ENCODE results near the gene ODF2L.
"Not testable (repeated sequence)": the region's sequence is repeated elsewhere in the genome, so short reads cannot be mapped to it uniquely, and the experiment has no call there.

ODF2L gene

GRCh38 chr1:86381223-86381622 is 14.9 kb downstream of the ODF2L start:
- DNase-seq = no peak

DNA sequence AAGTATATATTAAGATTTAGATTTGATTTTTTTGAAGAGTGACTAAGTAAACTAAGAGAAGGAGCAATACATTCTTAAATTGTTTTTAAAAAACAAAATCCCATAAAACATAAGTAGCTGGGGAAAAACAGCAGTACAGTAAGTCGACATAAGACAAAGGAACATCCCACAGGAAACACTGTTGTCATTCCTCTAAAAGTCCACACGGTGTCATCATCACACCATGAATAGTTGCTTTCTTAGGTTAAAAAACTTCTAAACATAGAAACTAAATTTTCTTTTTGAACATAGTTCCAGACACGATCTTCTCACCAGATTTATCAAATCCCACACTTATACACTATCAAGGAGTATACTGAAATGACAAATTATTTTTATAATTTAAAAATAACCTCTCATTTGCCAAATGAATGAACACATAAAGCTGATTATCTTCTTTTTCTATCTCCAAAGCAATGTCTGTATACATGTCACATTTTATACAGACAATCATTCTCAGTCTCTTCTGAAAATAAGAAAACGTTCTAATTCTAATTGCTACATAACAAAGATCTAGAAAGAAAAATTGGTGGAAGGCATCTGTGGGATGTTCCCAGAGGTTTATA is 15.8 kb downstream of the ODF2L start:
- peak; percentile 8 to 58 for DNase-seq

DNA sequence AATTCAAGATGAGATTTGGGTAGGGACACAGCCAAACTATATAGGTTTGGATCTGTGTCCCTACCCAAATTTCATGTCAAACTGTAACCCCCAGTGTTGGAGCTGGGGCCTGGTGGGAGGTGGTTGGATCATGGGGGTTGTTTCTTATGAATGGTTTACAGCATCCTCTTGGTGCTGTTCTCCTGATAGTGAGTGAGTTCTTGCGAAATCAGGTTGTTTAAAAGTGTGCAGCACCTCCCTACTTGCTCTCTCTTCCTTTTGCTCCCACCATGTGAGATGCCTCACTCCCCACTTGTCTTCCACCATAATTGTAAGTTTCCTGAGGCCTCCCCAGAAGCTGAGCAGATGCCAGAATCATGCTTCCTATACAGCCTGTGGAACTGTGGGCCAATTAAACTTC is 17.3 kb downstream of the ODF2L start:
- no peak for DNase-seq

- no peak for DNase-seq
Observed at GRCh38 chr1:86377341-86377740, 18.8 kb downstream of the ODF2L start.

- DNase-seq = no peak
Observed at GRCh38 chr1:86375688-86376087, 20.4 kb downstream of the ODF2L start.

DNA sequence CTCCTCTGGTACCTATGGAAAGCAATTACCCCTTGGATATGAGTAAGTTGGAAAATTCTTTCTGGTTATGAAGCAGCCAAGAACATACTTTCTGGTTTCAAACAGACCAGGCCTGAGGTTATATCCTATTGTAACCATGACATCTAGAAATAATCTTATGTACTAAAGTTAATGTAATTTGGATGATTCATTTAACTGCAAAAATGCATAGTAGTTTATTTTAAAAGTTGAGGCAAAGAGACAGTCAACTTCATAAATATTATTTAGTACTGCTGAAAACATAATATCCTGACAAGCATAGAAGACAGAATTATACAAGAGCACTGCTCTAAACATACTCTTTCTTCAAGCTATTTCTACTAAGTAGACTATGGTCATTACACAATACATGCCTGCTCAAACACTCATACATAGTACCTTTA is 25.5 kb downstream of the ODF2L start:
- no peak for DNase-seq

GRCh38 chr1:86365896-86366295 is 30.2 kb downstream of the ODF2L start:
- DNase-seq = no peak

DNA sequence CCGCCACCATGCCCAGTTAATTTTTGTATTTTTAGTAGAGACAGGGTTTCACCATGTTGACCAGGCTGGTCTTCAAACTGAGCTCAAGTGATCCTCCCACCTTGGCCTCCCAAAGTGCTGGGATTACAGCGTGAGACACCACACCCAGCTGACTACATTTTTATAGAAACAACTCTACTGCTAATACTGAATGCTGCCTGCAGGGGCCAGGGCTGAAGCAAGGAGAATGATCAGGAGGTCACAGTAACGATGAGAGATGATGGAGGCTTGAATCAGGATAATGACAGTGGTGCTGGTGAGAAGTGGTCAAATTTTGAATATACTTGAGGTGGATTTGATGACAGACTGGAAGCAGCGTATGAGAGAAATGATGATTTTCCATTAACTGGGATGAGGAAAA is 33.3 kb downstream of the ODF2L start:
- DNase-seq = no peak

GRCh38 chr1:86357796-86358195 is 38.3 kb downstream of the ODF2L start:
- DNase-seq = no peak

- no peak for DNase-seq
Observed at GRCh38 chr1:86356247-86356646, 39.9 kb downstream of the ODF2L start.

DNA sequence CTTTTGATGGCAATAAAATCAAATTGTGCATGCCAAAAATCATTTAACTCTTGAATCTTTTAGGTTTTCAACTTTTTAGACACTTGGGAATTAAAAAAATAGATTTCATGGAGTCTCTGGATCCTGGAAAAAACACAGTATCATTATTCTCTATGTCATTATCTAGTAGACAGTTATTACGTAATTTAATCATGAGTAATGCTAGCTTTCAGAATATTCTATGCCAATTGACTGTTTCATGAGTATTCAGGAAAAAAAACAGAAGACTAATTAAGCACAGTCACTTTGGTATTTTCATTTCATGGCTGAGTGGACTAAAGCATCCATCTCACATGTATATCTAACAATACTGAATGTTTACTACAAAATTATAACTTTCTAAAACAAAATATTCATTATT is 44.0 kb downstream of the ODF2L start:
- DNase-seq = no peak

DNA sequence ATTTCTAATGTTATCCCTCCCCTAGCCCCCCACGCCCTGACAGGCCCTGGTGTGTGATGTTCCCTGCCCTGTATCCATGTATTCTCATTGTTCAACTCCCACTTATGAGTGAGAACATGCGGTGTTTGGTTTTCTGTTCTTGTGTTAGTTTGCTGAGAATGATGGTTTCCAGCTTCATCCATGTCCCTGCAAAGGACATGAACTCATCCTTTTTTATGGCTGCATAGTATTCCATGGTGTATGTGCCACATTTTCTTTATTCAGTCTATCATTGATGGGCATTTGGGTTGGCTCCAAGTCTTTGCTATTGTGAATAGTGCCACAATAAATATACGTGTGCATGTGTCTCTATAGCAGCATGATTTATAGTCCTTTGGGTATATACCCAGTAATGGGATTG is 45.9 kb downstream of the ODF2L start:
- not testable (repeated sequence) for DNase-seq

DNA sequence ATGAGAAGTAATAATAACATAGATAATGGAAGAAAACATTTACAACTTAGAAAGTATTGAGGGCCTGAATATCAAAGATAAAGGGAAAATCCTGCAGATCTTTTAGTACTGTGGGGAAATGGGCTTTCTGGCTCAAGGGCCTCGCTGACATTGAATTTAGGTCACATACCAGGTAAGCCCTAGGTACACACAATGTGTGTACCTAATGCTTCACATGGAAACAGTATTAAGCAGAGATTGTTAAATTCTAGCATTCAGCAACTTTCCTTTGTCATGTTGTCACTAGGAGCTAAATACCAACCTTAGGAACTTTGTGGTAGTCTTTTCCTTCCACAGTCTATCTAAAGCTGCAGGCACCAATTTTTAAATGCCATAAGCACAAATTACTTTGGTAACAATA is 49.7 kb downstream of the ODF2L start:
- no peak for DNase-seq

GRCh38 chr1:86345042-86345441 is 51.1 kb downstream of the ODF2L start:
- DNase-seq = no peak

GRCh38 chr1:86339906-86340305 is 56.2 kb downstream of the ODF2L start:
- no peak for DNase-seq

DNA sequence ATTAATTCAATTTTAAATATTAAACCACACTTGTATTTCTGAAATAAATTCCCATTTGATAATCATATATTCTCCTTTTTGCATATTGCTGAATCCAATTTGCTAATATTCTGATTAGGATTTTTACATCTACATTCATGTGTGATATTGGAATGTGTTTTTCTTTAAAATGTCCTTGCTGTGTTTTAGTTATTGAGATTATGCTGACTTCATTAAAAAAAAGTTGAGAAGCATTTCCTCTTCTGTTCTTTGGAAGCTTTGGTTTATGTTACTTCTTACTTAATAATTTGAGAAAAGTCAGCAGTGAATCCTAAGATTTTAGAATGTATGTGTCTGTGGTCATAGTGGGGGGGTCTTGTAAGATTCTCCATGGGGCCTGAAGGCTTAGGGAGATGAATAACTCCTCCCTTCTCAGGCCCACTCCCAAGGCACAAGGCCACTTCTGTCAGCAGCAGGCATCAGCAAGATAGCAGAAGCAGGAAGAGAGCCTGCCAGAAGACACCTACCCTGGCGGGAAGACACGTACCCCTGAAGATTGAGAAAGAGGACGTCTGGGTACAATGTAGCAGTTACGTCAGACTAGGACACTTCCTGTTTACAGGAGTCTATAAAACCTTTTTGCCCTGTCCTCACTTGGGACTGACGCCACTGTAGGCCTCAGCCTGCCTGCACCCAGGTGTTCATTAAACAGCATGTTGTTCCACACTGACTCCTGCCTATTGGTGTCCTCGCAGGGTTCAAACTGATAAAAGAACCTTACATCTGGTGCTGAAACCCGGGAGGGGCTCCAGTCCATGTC is 56.9 kb downstream of the ODF2L start:
- no peak for DNase-seq

DNA sequence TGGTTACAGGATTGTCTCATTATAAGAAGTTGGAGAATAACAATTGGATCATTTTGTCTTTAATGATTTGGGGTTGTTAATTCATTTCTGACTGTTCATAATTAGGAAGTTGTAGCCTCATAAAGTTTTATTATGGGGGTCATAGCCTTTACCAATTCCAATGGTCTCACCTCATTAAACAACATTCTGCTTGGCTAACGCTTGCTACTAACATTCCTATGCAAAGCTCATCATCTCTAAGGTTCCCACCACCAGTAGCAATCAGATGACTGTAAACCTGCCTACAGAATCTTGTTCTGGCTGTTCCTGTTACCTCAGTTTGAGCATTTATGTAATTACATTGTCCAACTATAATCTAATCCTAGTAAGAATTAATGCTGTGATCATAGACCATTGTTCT is 60.2 kb downstream of the ODF2L start:
- DNase-seq = no peak

- no peak for DNase-seq
Observed at GRCh38 chr1:86325264-86325663, 70.9 kb downstream of the ODF2L start.

- DNase-seq = no peak
Observed at GRCh38 chr1:86324130-86324822, 71.8 kb downstream of the ODF2L start.

DNA sequence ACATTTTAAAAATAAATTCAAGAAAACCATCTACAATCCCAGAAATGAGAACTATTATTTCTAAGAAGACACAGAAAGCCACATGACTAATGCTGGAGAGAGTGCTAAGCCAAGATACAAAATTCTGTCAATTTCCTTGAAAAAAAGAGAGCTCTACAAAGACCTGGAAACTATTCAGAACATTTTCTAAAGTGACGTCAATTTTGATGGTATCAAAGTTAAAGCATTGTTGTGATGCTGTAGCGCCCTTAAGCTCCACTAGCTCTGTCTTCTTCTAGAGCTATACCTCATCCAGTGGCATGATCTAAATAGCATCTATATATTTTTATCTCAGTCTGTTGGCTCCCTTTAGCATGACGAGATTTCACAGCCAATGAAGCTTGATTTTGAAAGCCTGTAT is 73.9 kb downstream of the ODF2L start:
- DNase-seq = no peak

DNA sequence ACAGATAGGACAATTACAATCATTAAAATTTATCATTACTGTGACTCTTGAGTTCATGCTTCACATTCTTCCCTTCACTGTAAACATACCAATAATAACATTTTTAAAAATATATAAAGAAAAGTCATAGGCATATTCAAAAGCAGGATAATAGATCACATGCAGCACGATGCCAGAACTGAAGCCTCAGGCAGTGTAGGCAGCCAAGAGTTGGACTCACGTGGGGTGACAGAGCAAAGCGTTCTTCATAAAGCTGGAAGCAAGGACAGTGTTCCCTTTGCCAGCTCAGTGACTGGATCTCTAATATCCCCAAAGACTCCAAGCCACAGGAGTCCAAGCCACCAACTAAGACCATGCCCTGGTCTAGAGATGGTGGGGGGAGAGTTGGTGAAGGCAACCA is 77.7 kb downstream of the ODF2L start:
- no peak for DNase-seq

DNA sequence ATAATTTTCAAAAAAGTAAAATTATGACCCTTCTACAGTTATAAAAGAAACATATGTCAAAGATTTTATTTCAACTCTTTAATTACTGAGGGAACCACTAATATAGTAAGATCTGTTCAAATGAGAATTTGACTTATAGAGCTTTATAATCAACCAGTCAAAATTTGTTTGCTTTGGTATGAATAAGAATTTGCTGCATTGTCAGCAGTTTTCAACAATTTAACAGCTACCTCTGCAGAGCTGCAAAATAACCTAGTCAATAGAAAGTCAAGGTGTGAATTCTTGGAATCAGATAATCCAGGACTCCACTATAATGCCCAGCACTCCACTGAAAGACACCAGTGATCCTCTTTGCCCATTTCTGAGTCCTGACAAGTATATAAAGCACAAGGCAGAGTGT is 78.2 kb downstream of the ODF2L start:
- DNase-seq = no peak

- DNase-seq = no peak
Observed at GRCh38 chr1:86305731-86306130, 90.4 kb downstream of the ODF2L start.

DNA sequence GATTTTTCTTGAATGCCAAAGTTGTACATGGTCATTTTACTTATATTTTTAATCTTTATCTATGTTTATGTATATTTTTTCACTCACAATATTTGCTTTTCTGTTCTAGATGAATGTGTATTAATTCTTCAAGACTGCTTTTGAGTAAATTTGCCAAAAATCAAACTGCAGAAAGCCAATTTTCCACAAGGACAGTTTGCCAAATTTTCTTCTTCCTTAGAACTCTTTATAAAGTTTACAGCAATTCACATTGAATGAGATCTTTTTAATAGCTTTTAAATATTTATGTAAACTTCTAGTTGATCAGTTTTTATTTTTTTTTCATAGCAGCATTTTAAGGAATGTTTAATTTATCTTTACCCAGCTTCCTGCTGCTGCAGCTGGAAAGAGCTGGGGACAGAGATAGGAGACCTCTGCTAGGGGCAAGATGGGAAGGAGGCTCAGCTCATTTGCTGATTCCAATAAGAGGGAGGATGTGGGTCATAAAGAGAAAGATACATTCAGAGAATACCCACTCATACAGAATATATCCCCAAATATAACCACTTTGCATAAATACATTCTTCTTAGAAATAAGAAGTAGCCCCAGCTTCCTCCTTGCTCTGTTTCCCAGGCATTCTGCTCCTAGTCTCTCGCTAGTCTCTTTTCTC is 93.0 kb downstream of the ODF2L start:
- DNase-seq = no peak
